ENCODE measurements around the gene LRP3.

Gene LRP3

GRCh38 chr19:33250500-33250899 lies 56.4 kb downstream of the LRP3 start:
- Mint-ChIP-seq H3K9me3 (no peaks in the 10 kb centered on the region), H3K27me3 (ENCODE audit: low read depth) (no peaks in the 10 kb centered on the region), H3K27ac (no peak overlapping the region), H3K4me1 (ENCODE audit: low read depth) (no peaks in the 10 kb centered on the region), H3K4me3 (no peak overlapping the region), H3K36me3 (ENCODE audit: low read depth) (no peaks in the 10 kb centered on the region)
- DNase-seq (ENCODE audit: low spot score): no peak

GRCh38 chr19:33251076-33251475 lies 56.9 kb downstream of the LRP3 start:
- Mint-ChIP-seq H3K9me3 (no peaks in the 10 kb centered on the region), H3K27me3 (ENCODE audit: low read depth) (no peaks in the 10 kb centered on the region), H3K36me3 (ENCODE audit: low read depth) (no peaks in the 10 kb centered on the region), H3K4me3 (no peak overlapping the region), H3K27ac (no peak overlapping the region), H3K4me1 (ENCODE audit: low read depth) (no peaks in the 10 kb centered on the region)
- DNase-seq (ENCODE audit: low spot score): no peak

GRCh38 chr19:33251526-33252090 lies 57.5 kb downstream of the LRP3 start:
- no peak overlapping the region for H3K4me3 Mint-ChIP-seq
- DNase-seq (ENCODE audit: low spot score): no peak
- no peaks in the 10 kb centered on the region for H3K27me3 Mint-ChIP-seq (ENCODE audit: low read depth)
- H3K27ac Mint-ChIP-seq: no peak overlapping the region
- no peaks in the 10 kb centered on the region for H3K9me3 Mint-ChIP-seq
- H3K36me3 Mint-ChIP-seq (ENCODE audit: low read depth): no peaks in the 10 kb centered on the region
- H3K4me1 Mint-ChIP-seq (ENCODE audit: low read depth): no peaks in the 10 kb centered on the region

- H3K36me3 Mint-ChIP-seq (ENCODE audit: low read depth): no peaks in the 10 kb centered on the region
Measured at GRCh38 chr19:33252418-33252962, 58.4 kb downstream of the LRP3 start.

GRCh38 chr19:33252971-33253370 lies 58.8 kb downstream of the LRP3 start:
- H3K4me1 Mint-ChIP-seq (ENCODE audit: low read depth): no peaks in the 10 kb centered on the region
- no peak overlapping the region for H3K4me3 Mint-ChIP-seq
- no peaks in the 10 kb centered on the region for H3K36me3 Mint-ChIP-seq (ENCODE audit: low read depth)
- peaks cover 1% of the 10 kb centered on the region for H3K27me3 Mint-ChIP-seq (ENCODE audit: low read depth)
- no peak for DNase-seq (ENCODE audit: low spot score)
- H3K27ac Mint-ChIP-seq: no peak overlapping the region
- H3K9me3 Mint-ChIP-seq: no peaks in the 10 kb centered on the region

More at GRCh38 chr19:33252418-33252962, 58.4 kb downstream of the LRP3 start:
- Mint-ChIP-seq H3K27me3 (ENCODE audit: low read depth) (no peaks in the 10 kb centered on the region), H3K4me3 (no peak overlapping the region), H3K4me1 (ENCODE audit: low read depth) (no peaks in the 10 kb centered on the region), H3K9me3 (no peaks in the 10 kb centered on the region), H3K27ac (no peak overlapping the region)
- DNase-seq (ENCODE audit: low spot score): no peak

- DNase-seq (ENCODE audit: low spot score): no peak
- no peaks in the 10 kb centered on the region for H3K4me1 Mint-ChIP-seq (ENCODE audit: low read depth)
- H3K27me3 Mint-ChIP-seq (ENCODE audit: low read depth): peaks cover 5% of the 10 kb centered on the region
- H3K4me3 Mint-ChIP-seq: no peak overlapping the region
- no peak overlapping the region for H3K27ac Mint-ChIP-seq
- no peaks in the 10 kb centered on the region for H3K36me3 Mint-ChIP-seq (ENCODE audit: low read depth)
- H3K9me3 Mint-ChIP-seq: no peaks in the 10 kb centered on the region
Measured at GRCh38 chr19:33254245-33254824, 60.2 kb downstream of the LRP3 start.

- peaks cover 5% of the 10 kb centered on the region for H3K27me3 Mint-ChIP-seq (ENCODE audit: low read depth)
- H3K27ac Mint-ChIP-seq: no peak overlapping the region
- H3K4me1 Mint-ChIP-seq (ENCODE audit: low read depth): peaks cover 2% of the 10 kb centered on the region
- no peak overlapping the region for H3K4me3 Mint-ChIP-seq
- no peak for DNase-seq (ENCODE audit: low spot score)
- no peaks in the 10 kb centered on the region for H3K9me3 Mint-ChIP-seq
- H3K36me3 Mint-ChIP-seq (ENCODE audit: low read depth): no peaks in the 10 kb centered on the region
Measured at GRCh38 chr19:33255781-33256180, 61.7 kb downstream of the LRP3 start.

- Mint-ChIP-seq H3K4me3 (no peak overlapping the region), H3K36me3 (ENCODE audit: low read depth) (no peaks in the 10 kb centered on the region), H3K27ac (no peak overlapping the region), H3K27me3 (ENCODE audit: low read depth) (peaks cover 5% of the 10 kb centered on the region), H3K4me1 (ENCODE audit: low read depth) (peaks cover 4% of the 10 kb centered on the region), H3K9me3 (no peaks in the 10 kb centered on the region)
- DNase-seq (ENCODE audit: low spot score): no peak
Measured at GRCh38 chr19:33256261-33256660, 62.1 kb downstream of the LRP3 start.

GRCh38 chr19:33257828-33258227 lies 63.7 kb downstream of the LRP3 start:
- Mint-ChIP-seq H3K36me3 (ENCODE audit: low read depth) (no peaks in the 10 kb centered on the region), H3K4me3 (no peak overlapping the region), H3K27me3 (ENCODE audit: low read depth) (peaks cover 5% of the 10 kb centered on the region), H3K9me3 (no peaks in the 10 kb centered on the region), H3K4me1 (ENCODE audit: low read depth) (peaks cover 4% of the 10 kb centered on the region), H3K27ac (no peak overlapping the region)
- no peak for DNase-seq (ENCODE audit: low spot score)
